ENCODE results near the gene ACSL5. TPM values are rescaled to one million over a fixed set of nuclear protein-coding genes. Genes with fewer than 3 reads are reported as not detected.

The ACSL5 gene
- total and polyA plus RNA-seq, 2 donors (not counting 1 experiment from before 2014, with no cell fraction given) = 31.5 to 36.2 TPM

GRCh38 chr10:112460366-112460765 is 86.5 kb downstream of the ACSL5 start:
- peaks cover 31% of the 10 kb centered on the region for H3K79me2 ChIP-seq (ENCODE audit: control insufficient read depth, insufficient read depth, low read length)
- no peak overlapping the region for H3K27ac Mint-ChIP-seq

More at GRCh38 chr10:112460366-112460765, 86.5 kb downstream of the ACSL5 start:
- no peaks in the 10 kb centered on the region for H3K9me3 Mint-ChIP-seq (ENCODE audit: insufficient read depth)
- H3K9ac ChIP-seq (ENCODE audit: low read length) = no peak overlapping the region
- DNase-seq (no peak), ATAC-seq (ENCODE audit: low read depth) (no peak)
- peaks cover 0 to 1% (median 0%) of the 10 kb centered on the region in 3 donors for H3K9me3 ChIP-seq (ENCODE audit: control extremely low read depth in 1 of 3, control insufficient read depth in 2 of 3, insufficient read depth in 1 of 3, low read length in 2 of 3)
- no peak overlapping the region for H3K27ac ChIP-seq (ENCODE audit: low read length in 2 of 2)
- peaks cover 6% of the 10 kb centered on the region for H4K20me1 ChIP-seq (ENCODE audit: control insufficient read depth, insufficient read depth, low read length, poor library complexity, severe bottlenecking)
- no peak overlapping the region for H3K4me2 ChIP-seq (replicated peaks; ENCODE audit: low read depth, low read length, poor library complexity, severe bottlenecking)
- peaks cover 6 to 25% of the 10 kb centered on the region in 2 experiments for H3K36me3 ChIP-seq (replicated peaks in 1 of 2; ENCODE audit: control extremely low read depth in 1 of 2, control insufficient read depth in 1 of 2, extremely low read depth in 1 of 2, insufficient read depth in 2 of 2, low read length in 1 of 2)
- intact Hi-C loops (cut with micrococcal nuclease) = no loop called here
- no peaks in the 10 kb centered on the region for H3K27me3 ChIP-seq (replicated peaks in 1 of 4; ENCODE audit: control extremely low read depth in 1 of 4, control insufficient read depth in 3 of 4, insufficient read depth in 4 of 4, low read length in 3 of 4)
- no peak overlapping the region for H2AFZ ChIP-seq (ENCODE audit: insufficient read depth, low read depth, low read length, poor library complexity, severe bottlenecking)
- H3K27me3 Mint-ChIP-seq = no peaks in the 10 kb centered on the region
- H3K4me3 Mint-ChIP-seq = no peak overlapping the region
- CTCF ChIA-PET = interaction anchor here (0.7 kb wide), 1 partner anchor 15 kb away, joined by 3 read pairs; no protein-coding TSS in a partner anchor
- POLR2A ChIA-PET = interaction anchor here (0.6 kb wide), 1 partner anchor 31 kb away, joined by 5 read pairs; no protein-coding TSS in a partner anchor
- no peaks in the 10 kb centered on the region for H3K4me1 ChIP-seq (ENCODE audit: control insufficient read depth in 2 of 2, insufficient read depth in 2 of 2, low read length in 2 of 2)
- no peak overlapping the region for H3K4me3 ChIP-seq (ENCODE audit: control extremely low read depth in 1 of 5, extremely low read depth in 1 of 5, insufficient read depth in 1 of 5, low read depth in 2 of 5, low read length in 4 of 5)
- WGBS (ENCODE audit: insufficient coverage) = no CpG with 5 or more reads among the region's 2 CpGs
- TF ChIP-seq CTCF (IDR thresholded peaks at IDR 0.05) = no peak
- peaks cover 15% of the 10 kb centered on the region for H3K4me1 Mint-ChIP-seq

Measured in B cell (primary cell).